Smooth muscle cell (in vitro differentiated cells): ENCODE measurements around the gene DNAJC13. TPM values are rescaled to one million over a fixed set of nuclear protein-coding genes. Genes with fewer than 3 reads are reported as not detected.

Experiments
- DNase-seq: peaks from one replicate; lab custom pipeline; 2025; ENCODE audit not compliant: unreplicated experiment; lab: John Stamatoyannopoulos, UW
- H2AFZ ChIP-seq: fragments of 200-600 bp; sonication (generic); 2 replicates; pipeline ENCODE4 v1.6.0; 2016; ENCODE audit warnings: antibody characterized with exemption, low read depth, mild to moderate bottlenecking
- H3F3A ChIP-seq: fragments of 200-600 bp; sonication (generic); 2 replicates; pipeline ENCODE4 v1.6.0; 2017; ENCODE audit warnings: antibody characterized with exemption, low read depth
- H3K27ac ChIP-seq: fragments of 200-600 bp; sonication (generic); 2 replicates; pipeline ENCODE4 v1.5.1; 2016; ENCODE audit warnings: low read depth, mild to moderate bottlenecking
- H3K27me3 ChIP-seq: fragments of 200-600 bp; sonication (generic); 2 replicates; pipeline ENCODE4 v1.6.1; 2016; ENCODE audit warnings: low read depth, mild to moderate bottlenecking
- H3K36me3 ChIP-seq: fragments of 200-600 bp; sonication (generic); 2 replicates; pipeline ENCODE4 v1.5.1; 2016; ENCODE audit warnings: low read depth
- H3K4me1 ChIP-seq: fragments of 200-600 bp; sonication (generic); 2 replicates; pipeline ENCODE4 v1.5.1; 2016; ENCODE audit warnings: low read depth
- H3K4me2 ChIP-seq: fragments of 200-600 bp; sonication (generic); 2 replicates; pipeline ENCODE4 v1.6.0; 2016; ENCODE audit warnings: mild to moderate bottlenecking
- H3K4me3 ChIP-seq: fragments of 200-600 bp; sonication (generic); 2 replicates; pipeline ENCODE4 v1.5.1; 2016; ENCODE audit warnings: mild to moderate bottlenecking
- H3K79me2 ChIP-seq: fragments of 200-600 bp; sonication (generic); 2 replicates; pipeline ENCODE4 v1.6.0; 2016; ENCODE audit warnings: low read depth, mild to moderate bottlenecking
- H3K9ac ChIP-seq: fragments of 200-600 bp; sonication (generic); 2 replicates; pipeline ENCODE4 v1.6.0; 2016; ENCODE audit warnings: low read depth
- H3K9me3 ChIP-seq: fragments of 200-600 bp; sonication (generic); replicated peaks from 2 replicates; pipeline ENCODE4 v1.5.1; 2016; ENCODE audit warnings: low read depth
- H4K20me1 ChIP-seq: fragments of 200-600 bp; sonication (generic); 2 replicates; pipeline ENCODE4 v1.6.0; 2016; ENCODE audit warnings: low read depth
- CTCF ChIP-seq: fragments of 200-600 bp; sonication (generic); IDR thresholded peaks from 2 replicates; pipeline ENCODE4 v1.5.1; 2017; ENCODE audit warnings: borderline replicate concordance, mild to moderate bottlenecking, antibody characterized with exemption; ENCODE audit not compliant: insufficient read depth, poor library complexity, severe bottlenecking
- WGBS: methylation state at CpG from one replicate; pipeline ENCODE4 v1.1.7; 2016; ENCODE audit warnings: low lambda C conversion rate; 5-methylcytosine and 5-hydroxymethylcytosine counted together
- polyA plus RNA-seq: library from polyadenylated mRNA; unstranded; fragments of >200 nt; fragmentation: Nextera tagmentation; extraction: Ambion mirVana; gene quantifications from 2 replicates; pipeline ENCODE4 v1.2.1, GENCODE V29; 2016
- total RNA-seq: library from RNA; depleted of rRNA; stranded (reverse); fragments of >200 nt; gene quantifications from 2 replicates; pipeline ENCODE4 v1.2.3, GENCODE V29; 2014

DNAJC13 gene
- total and polyA plus RNA-seq, 2 experiments from 2014 or later = 11.1 to 47.9 TPM

- peak; percentile 92 for TF ChIP-seq CTCF
- Histone ChIP-seq H4K20me1 (no peaks in the 10 kb centered on the region), H3K4me1 (no peaks in the 10 kb centered on the region), H3K9ac (no peak overlapping the region), H3K4me3 (no peak overlapping the region), H3K27ac (no peak overlapping the region), H3K27me3 (no peaks in the 10 kb centered on the region), H3F3A (peaks cover under 1% of the 10 kb centered on the region), H3K36me3 (no peaks in the 10 kb centered on the region), H3K9me3 (no peaks in the 10 kb centered on the region), H2AFZ (peak overlapping the region; percentile 33), H3K79me2 (no peaks in the 10 kb centered on the region), H3K4me2 (no peak overlapping the region)
- DNase-seq = no peak
- 54% methylated on average over 5 of the region's 5 CpGs for WGBS
Measured at GRCh38 chr3:132399054-132399929, 18.0 kb upstream of the DNAJC13 start.

- Histone ChIP-seq H4K20me1 (no peaks in the 10 kb centered on the region), H2AFZ (no peak overlapping the region), H3K9ac (no peak overlapping the region), H3K79me2 (no peaks in the 10 kb centered on the region), H3K27me3 (no peaks in the 10 kb centered on the region), H3F3A (peaks cover 6% of the 10 kb centered on the region), H3K4me3 (no peak overlapping the region), H3K27ac (no peak overlapping the region), H3K4me1 (no peaks in the 10 kb centered on the region), H3K36me3 (no peaks in the 10 kb centered on the region), H3K4me2 (no peak overlapping the region), H3K9me3 (no peaks in the 10 kb centered on the region)
- DNase-seq = no peak
- 93% methylated on average over 13 of the region's 13 CpGs for WGBS
- TF ChIP-seq CTCF = no peak
Measured at GRCh38 chr3:132401255-132401654, 16.0 kb upstream of the DNAJC13 start.

GRCh38 chr3:132404276-132404675 lies 13.0 kb upstream of the DNAJC13 start:
- H3K9ac ChIP-seq = no peak overlapping the region
- H4K20me1 ChIP-seq = no peaks in the 10 kb centered on the region
- H3F3A ChIP-seq = peaks cover 6% of the 10 kb centered on the region
- no peaks in the 10 kb centered on the region for H3K36me3 ChIP-seq
- H3K79me2 ChIP-seq = no peaks in the 10 kb centered on the region
- H3K4me1 ChIP-seq = no peaks in the 10 kb centered on the region
- no peaks in the 10 kb centered on the region for H3K9me3 ChIP-seq
- no peaks in the 10 kb centered on the region for H3K27me3 ChIP-seq
- H3K4me3 ChIP-seq = no peak overlapping the region
- H2AFZ ChIP-seq = peak overlapping the region; percentile 73
- peak overlapping the region; percentile 57 for H3K27ac ChIP-seq
- WGBS = 49% methylated on average over 3 of the region's 3 CpGs
- DNase-seq = no peak
- no peak for TF ChIP-seq CTCF
- peak overlapping the region; percentile 35 for H3K4me2 ChIP-seq
